Urothelium cell line (cell line): Measurements from ENCODE around the gene PLXNA4.

Source experiments
- DNase-seq: peaks from one replicate; pipeline ENCODE4 v3.0.0; 2011; ENCODE audit warnings: low spot score, mixed read lengths
- FAIRE-seq: peaks from 2 replicates; lab custom pipeline; 2011; peaks lifted over from hg19 to GRCh38; lab: Jason Lieb, UNC

PLXNA4 gene

DNA sequence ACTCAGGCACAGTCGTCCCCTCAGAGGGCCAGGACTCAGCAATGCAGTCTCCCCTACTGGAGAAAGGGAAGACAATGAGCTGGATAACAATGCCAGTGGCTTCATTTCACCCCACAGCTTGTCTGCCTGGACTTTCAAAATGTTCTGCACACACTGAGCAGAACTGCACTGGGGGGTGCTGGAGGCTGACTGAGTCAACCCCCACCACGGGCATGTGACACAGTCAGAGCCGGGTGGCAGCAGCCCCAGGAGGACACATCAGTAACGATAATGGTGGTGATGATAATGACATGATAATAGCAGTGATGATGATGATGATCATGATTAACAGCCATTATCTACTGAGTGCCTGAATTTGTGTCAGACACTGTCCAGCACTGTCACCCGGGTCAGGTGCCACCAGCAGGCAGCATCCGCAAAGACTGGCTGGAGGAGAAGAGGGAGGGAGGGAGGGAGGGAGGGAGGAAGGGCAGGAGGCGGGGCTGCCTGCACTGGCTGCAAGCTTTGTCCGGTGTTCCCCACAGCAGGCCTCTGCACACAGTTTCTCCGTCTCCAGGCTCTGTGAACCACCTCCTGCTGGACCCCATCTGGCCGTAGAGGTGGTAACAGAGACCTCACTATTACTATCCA lies 67.4 kb downstream of the PLXNA4 start:
- FAIRE-seq = no peak

DNA sequence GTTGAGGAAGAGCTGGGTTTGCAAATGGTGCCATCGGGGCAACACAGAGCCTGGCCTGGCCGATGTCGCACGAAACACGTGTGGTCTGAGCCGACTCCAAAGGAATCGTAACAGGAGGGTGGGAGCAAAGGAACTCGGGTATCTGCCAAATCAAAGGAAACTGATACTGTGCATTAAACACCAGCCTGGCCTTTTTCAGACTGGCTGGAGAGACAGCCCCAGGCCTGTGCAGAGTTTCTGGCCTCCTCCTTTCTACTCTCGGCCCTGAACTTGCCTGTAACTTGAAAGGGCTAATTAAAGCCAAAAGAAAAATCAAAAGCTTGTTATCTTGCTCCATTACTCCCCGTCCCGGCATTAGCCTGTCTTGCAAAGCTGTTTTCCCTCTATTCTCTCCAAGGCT lies 71.4 kb downstream of the PLXNA4 start:
- FAIRE-seq = no peak
- DNase-seq = no peak

More for the DNA sequence above, 67.4 kb downstream of the PLXNA4 start:
- no peak for DNase-seq

DNA sequence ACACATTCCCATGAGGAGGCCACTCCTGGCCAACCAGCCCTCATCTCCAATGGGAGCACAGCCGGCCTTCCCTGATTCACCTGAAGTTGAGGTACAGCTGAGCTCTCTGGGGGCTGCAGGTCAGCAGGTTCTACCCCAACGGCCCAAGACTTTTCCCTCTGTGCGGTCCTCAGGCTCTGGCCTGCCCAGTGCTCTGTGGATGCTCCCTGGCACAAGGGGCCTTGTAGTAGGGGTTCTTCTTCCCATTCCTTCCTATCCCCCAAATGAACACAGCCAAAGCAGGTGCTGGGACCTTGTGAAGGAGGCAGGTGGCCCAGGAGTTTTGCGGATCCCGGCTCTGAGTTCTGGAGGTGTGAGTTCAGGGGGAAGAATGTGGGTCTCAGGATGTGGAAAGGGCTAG lies 72.2 kb downstream of the PLXNA4 start:
- FAIRE-seq (no peak), DNase-seq (no peak)

DNA sequence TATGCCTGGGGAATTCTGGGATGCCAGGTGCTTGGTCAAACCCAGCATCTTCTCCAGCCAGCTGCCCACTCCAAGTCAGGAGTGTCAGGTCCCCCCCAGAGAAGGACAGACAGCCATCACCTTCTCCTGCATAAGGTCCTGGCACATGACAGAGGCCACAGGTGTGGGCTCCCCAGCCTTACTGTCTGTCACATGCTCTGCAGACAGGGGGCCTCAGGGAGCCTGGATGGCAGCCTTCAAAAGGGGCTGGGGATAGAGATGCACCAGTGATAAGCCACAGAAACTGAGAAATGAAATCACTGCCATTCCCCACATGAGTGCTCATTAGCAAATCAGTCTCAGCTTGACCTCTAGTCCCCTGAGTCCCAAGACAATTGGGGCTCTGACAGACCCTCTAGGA lies 72.9 kb downstream of the PLXNA4 start:
- FAIRE-seq (no peak), DNase-seq (no peak)

DNA sequence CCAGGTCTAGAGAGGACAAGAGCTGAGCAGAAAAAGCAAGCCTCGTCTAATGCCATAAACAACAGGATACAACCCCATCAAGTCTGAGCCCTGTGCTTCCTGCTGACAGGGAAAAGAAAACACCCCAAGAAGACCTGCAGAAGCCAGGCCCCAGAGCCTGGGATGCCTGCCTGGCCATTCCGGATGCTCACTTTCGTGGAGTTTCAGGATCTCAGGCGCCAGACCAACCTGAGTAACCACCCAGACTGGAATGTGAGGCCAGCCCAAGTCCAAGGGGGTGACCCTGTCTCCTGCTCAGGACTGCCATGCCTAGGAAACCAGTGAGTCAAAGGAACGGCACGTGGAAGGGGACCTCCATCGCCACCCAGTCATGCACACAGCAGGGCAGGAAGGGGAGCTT lies 74.3 kb downstream of the PLXNA4 start:
- FAIRE-seq = no peak
- peak; percentile 15 for DNase-seq

DNA sequence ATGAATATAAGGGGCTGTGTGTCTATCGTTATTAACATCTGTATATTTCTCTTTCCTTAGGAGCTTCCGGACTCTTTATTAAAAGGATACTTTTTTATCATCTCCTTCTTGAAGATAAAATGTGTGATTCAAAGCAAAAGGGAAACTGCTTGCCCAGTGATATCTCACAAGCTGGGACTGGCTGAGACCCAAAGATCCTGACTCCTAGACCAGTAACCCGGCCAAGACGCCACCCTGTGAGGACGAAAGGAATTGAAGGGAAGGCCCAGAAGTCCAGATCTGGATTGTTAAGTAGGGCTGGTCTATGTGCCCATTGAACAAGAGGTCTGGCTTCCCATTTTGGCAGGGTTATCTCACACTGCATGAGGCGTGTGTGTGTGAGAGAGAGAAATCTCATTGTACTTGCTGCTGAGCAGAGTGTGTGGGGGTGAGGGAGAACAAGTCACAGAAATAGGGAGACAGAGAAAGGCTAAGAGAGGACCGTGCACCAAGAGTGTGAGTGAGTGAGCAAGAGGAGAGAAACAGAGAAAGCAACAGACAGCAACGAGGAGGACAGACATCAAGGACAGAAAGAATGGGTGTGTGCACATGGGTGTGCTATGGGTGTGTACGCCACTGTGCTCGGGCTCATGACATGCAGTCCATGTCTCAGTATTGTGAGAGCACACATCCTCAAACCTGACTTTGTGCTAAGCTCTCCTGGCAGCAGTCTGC lies 75.4 kb downstream of the PLXNA4 start:
- no peak for DNase-seq
- no peak for FAIRE-seq

DNA sequence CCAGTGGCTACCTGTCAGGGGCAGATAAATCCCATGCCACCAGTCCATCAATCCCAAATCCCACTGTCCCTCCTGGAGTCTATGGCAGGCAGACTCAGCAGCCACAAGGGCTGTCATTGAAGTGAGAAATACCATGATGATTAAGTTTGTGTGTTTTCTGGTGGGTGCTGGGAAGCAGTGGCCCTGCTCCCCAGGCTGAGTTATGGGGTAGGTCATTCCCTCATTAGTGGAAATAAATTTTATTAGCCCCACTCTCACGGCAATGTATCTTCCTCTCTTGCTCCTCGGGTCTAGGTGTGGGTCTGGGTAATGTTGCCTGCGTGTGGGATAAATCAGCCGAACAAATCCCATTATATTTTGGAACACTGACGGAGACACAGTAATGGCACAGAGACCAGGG lies 76.8 kb downstream of the PLXNA4 start:
- DNase-seq (no peak), FAIRE-seq (no peak)

DNA sequence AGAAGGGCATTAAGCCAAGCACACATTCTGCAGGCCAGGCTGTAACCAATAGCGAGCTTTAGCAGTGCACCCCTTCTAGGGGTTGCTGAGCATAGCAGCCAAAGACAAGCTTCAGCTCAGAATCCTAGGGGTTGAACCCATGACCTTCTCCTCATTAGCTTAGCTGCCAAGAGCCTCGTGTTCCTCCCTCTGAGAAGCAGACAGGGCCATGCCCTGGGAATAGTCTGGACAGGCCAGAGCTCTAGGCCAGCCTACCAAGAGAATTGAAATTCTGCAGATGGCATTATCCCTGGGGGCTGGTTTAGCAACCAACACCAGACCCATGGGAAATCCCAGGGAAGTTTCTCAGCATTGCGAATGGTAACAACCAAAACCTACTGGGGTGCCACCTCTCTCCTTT lies 77.2 kb downstream of the PLXNA4 start:
- DNase-seq (no peak), FAIRE-seq (no peak)

DNA sequence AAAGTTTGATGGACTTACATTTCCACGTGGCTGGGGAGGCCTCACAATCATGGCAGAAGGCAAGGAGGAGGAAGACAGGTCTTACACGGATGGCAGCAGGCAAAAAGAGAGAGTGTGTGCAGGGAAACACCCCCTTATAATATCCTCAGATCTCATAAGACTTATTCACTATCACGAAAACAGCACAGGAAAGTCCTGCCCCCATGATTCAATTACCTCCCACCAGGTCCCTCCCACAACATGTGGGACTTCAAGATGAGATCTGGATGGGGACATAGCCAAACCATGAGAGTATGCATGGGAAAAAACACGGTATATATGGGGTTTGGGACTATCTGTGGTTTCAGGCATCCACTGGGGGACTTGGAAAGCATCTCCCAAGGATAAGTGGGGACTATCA lies 78.0 kb downstream of the PLXNA4 start:
- DNase-seq = no peak
- FAIRE-seq = no peak

DNA sequence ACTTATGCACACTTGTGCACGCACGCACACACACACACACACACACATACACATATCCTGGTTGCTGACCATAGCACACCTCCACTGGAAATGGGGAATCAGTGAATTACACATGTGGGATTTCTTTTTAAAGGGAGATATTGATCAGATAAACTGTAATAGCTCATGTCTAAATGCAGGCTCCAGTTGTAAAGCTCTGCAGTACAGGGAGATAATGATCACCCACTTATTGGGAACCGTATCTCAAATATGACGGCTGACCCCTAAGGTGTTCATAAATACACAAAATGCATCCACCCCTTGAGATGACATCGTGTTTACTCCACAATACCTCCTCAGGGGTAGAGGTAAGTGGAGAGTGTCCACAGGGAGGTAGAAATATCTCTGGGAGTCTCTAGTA lies 79.2 kb downstream of the PLXNA4 start:
- no peak for DNase-seq
- FAIRE-seq = no peak

DNA sequence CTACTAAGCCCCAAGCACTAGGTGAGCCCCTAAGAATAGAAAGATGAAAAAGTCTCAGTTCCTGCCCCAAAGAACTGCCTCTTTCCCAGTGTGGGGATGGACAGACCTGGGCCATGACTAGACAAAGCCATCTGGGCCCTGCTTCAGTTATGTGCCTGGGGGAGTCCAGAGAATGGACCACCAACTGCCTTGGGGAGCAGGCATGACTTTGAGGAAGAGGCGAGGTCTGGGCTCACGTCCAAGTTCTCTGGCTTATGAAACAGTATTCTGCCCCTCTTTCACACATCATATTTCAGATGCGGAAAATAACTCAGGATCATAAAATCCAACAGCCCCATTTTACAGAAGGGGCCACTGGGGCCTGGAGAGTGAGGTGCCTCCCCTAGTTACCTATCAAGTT lies 80.3 kb downstream of the PLXNA4 start:
- no peak for FAIRE-seq
- no peak for DNase-seq

DNA sequence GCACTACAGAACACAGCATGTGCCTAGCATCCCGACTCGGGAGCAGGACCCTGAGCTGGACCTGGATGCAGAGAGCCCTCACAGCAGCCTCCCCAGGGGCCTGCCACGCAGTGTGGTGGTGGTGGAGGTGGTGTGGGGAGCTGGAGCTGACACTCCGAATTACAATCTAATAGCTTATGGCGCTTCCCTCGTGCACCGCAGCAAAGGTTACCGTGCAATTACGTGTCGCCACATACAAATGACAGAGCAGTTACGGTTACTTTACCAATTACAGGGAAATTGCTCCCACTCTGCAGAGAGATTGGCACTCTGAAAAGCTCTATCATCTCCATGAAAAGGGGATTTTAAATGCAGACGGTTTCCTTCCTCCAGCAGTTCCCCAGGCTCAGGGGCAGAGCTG lies 81.8 kb downstream of the PLXNA4 start:
- FAIRE-seq (no peak), DNase-seq (no peak)

DNA sequence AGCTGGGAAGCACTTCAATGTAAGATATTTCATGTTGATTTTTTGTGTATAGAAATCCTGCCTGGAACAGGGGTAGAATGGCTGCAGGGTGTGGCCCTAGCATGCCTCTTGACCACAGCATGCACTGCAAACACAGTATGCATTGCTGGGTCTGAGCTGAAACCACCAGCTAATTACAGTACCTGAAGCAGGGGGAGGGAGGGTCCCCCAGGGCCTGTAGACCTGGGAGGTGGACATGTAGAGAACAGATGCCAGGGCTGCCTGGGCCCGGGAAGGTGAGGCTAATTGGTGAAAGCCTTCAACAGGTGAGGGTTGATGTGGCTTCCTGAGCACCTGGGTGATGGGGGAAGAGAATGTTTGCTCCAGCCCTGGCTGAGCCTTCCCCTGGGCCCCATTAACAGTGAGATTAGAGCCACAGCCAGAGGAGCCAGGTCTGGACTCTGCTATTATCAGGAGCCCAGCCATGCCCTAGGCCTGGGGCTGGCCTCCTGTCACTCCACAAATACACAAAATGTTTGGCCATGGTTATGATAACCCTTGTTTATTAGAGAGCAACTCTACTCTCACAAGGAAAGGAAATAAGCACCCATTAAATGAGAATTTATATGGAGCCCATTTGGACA lies 83.3 kb downstream of the PLXNA4 start:
- DNase-seq (no peak), FAIRE-seq (no peak)

DNA sequence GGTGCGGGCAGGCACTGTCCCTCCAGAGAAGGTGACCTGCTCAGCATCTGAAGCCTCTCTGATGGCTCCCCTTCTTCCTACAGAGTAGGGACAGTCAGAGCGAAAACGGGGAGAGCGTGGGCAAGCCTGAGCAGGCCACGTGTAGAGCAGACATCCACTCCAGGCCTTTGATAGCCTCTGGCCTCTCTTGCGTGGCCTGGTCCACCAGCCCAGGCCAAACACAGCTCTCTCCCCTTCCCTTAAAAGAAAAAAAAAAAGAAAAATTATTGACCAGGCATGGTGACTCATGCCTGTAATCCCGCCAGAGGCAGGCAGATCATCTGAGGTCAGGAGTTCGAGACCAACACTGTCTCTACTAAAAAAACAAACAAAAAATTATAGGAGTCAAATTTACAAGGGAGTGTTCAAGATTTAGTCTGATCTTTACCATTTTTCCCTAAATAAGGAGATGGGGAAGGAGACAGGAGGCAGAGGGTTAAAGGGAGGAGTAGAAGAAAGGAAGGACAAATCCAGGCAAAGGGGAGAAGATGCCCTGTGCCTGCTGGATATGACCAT lies 84.8 kb downstream of the PLXNA4 start:
- no peak for FAIRE-seq
- DNase-seq = no peak

DNA sequence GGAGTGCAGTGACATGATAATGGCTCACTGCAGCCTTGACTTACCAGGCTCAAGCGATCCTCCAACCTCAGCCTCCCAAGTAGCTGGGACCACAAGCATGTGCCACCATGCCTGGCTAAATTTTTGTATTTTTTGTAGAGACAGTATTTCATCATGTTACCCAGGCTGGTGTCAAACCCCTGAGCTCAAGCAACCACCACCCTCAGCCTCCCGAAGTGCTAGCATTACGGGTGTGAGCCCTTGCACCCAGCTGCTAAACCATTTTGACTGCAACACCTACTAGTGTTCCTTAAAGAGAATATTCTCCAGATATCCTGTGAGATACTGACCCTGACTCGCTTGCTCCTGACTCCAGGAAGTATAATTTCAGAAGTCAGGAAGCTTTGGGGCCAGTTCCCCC lies 85.8 kb downstream of the PLXNA4 start:
- FAIRE-seq (no peak), DNase-seq (no peak)

DNA sequence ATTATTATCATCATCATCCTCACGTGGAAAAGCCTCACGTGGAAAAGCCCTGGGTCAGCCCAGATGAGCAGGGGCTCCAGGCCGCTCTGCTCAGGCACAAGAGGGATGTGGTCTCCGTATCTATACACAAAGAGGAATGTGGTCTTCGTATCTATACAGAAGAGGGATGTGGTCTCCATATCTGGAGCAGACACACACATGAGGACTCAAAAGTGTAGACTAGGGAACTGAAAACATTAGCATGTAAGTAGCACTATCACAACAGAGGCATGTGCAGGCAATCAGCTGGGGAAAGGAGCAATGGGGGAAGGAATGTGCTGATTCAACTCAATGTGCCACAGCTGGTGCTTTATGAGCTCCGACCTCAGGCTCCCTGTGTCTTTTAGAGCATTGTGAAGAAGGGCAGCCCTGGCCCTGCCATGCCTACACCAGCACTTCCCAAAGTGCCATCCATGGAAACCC lies 86.5 kb downstream of the PLXNA4 start:
- FAIRE-seq = no peak
- no peak for DNase-seq

DNA sequence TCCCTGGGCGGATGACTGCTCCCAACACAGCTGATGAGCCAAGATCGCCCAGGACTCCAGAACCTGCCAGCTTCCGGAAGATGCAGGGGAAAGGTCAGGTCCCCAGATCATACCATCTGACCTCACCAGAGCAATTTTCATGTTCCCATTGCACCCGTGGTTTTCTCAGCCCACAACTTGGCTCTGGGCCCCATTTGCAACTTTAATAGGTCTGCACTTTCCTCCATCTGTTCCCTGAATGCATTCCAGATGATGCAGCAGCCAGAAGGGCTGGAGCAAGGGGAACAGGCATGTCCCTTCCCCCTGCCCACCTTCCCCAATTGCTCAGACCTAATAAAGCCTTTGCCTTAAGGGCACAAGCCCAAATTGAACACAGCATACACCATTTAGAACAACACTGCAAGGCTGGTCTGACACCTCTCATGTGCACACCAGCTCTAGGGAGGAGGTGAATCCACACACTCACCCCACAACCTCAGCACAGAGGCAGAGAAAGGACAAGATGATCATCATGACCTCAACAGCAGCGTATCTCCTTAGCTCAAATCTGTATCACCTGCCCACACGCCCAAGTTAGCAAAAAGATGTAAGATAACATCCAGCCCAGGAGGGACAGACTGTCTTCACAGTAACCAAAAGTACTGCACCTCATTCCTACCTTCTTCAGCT lies 87.5 kb downstream of the PLXNA4 start:
- DNase-seq (peak; percentile 13), FAIRE-seq (no peak)

DNA sequence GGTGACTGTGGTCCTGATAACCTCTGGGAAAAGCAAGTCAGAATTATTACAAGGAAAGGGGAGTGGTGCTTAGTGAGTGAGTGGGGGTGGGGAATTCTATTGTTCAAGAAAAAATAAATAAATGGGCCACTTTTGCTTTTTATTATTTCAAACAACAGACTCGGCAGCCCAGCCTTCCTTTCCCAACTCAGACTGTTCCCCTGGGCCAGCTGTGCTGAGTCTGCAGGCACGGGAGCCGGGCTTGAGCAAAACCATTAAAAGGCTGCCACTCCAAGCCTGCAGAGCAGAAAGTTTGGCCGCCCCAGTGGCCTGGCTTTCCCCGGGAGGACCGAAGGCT lies 90.0 kb downstream of the PLXNA4 start:
- DNase-seq (no peak), FAIRE-seq (no peak)

DNA sequence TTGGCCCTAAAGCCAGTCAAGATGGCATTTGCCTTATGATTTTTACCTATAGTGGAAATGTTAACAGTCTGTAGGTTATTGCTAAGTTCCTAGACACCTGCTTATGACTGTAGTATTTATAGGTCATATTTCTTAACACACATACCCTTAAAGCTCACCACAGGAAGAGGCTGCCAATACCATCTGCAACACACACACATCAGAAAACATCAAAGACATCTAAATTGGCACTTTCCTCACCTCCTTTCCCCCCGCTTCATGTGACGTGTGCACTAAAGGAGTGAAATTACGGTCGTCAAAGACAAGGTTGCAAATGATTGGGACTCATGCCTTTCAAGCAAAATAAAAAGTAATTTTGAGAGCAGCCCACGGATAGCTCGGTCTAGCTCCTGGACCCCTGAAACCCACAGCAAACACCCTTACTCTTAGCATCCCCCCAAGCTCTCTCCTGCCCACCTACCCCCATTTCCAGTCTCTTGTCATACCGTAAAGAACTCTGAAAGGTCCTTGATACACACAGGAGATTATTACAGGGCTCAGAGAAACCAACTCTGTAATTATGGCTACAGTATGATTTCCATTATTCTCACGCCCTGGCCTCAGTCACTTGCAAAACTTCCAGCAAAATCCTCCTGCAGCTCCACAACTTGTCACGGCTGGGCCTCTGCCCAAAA lies 90.5 kb downstream of the PLXNA4 start:
- FAIRE-seq (no peak), DNase-seq (no peak)

DNA sequence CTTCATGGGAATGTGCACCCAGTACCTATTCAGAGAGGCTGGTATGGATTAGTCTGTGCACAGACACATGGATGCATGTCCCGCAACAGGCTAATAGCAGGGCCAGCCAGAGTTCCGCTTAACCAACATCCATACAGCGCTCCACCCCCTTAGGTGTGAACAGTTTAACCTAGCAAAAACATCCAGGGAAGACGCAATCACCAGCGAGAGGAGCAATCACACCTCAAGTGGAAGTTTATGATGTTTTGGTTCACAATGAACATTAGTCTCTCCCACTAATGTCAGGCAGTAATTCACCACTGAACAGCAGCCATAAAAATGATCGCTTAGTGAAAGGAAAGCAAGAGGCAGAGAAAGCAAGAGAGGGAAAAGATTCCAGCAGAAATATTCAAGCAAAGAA lies 91.1 kb downstream of the PLXNA4 start:
- FAIRE-seq (no peak), DNase-seq (no peak)

DNA sequence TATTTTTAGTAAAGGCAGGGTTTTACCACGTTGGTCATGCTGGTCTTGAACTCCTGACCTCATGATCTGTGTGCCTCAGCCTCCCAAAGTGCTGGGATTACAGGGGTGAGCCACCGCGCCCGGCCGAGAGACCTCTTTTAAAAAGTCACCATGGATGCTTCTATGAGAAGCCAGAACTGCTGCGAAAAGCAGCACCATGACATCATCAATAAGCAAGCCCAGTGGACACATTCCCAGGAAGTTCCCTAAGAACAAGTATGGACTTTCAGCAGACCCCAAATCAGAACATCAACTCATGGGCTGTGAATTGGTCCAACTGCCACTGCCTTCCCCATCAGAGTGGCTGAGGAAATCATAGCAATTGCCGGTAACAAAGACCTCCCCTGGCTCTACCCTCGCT lies 93.4 kb downstream of the PLXNA4 start:
- DNase-seq = no peak
- FAIRE-seq = no peak
